SK-N-MC (cell line): Measurements from ENCODE around the gene HS3ST3A1.

Experiments
- DNase-seq: peaks from one replicate; pipeline ENCODE4 v3.0.0-alpha.2; 2011; ENCODE audit warnings: low read depth, low spot score
- H3K27ac ChIP-seq: fragments of 200-600 bp; sonication (generic); 2 replicates; pipeline ENCODE4 v1.5.1; 2016; ENCODE audit warnings: mixed run types
- H3K36me3 ChIP-seq: fragments of 200-600 bp; sonication (generic); 2 replicates; pipeline ENCODE4 v1.6.1; 2017; ENCODE audit warnings: antibody characterized with exemption, low read length, mixed read lengths; ENCODE audit not compliant: insufficient read depth
- H3K4me3 ChIP-seq: fragments of 200-600 bp; sonication (generic); 2 replicates; pipeline ENCODE4 v1.5.1; 2016
- H3K9ac ChIP-seq: fragments of 200-600 bp; sonication (generic); 2 replicates; pipeline ENCODE4 v1.8.0; 2017; ENCODE audit warnings: mixed run types, mixed read lengths; ENCODE audit not compliant: insufficient read length
- H3K9me3 ChIP-seq: fragments of 200-600 bp; sonication (generic); 2 replicates; pipeline ENCODE4 v1.6.1; 2017; ENCODE audit warnings: low read depth, mild to moderate bottlenecking, antibody characterized with exemption, low read length, moderate library complexity, mixed read lengths
- EZH2 ChIP-seq: fragments of 200-600 bp; sonication (generic); IDR thresholded peaks from one replicate; pipeline ENCODE4 v1.6.1; 2017; ENCODE audit warnings: antibody characterized with exemption
- FOXP2 ChIP-seq: optimal IDR thresholded peaks from 2 replicates; pipeline ENCODE3; 2011; ENCODE audit warnings: mild to moderate bottlenecking, moderate library complexity; ENCODE audit not compliant: insufficient read depth; ENCODE audit errors: extremely low read length, control extremely low read depth
- POLR2AphosphoS5 ChIP-seq: IDR thresholded peaks from 2 replicates; pipeline ENCODE4 v1.6.1; 2012; ENCODE audit warnings: mild to moderate bottlenecking, low read depth, low read length, borderline replicate concordance

The HS3ST3A1 gene

DNA sequence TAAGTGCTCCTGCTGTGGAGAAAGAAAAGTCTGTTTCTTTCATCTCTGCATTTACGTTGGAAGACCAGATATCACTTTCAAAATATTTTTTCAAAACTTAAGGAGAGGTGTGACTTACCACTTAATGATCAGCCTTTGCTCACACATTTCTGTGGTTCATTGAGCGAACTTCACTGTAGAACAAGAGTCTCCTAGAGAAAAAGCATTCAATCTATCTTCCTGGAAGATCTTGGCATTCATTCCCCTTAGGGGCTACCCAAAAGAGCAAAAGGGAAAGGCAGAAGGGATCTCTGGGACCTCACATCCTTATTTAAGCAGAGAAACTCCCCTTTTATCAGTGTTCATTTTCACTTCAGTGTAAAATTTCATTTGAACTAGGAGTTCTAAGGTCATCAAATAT lies 61.2 kb downstream of the HS3ST3A1 start:
- H3K9me3 ChIP-seq, result no peaks in the 10 kb centered on the region
- no peak for DNase-seq
- H3K4me3 ChIP-seq, result no peak overlapping the region
- no peaks in the 10 kb centered on the region for H3K36me3 ChIP-seq
- H3K9ac ChIP-seq, result no peak overlapping the region
- TF ChIP-seq FOXP2 (no peak), POLR2AphosphoS5 (no peak), EZH2 (no peak)
- H3K27ac ChIP-seq, result no peak overlapping the region

DNA sequence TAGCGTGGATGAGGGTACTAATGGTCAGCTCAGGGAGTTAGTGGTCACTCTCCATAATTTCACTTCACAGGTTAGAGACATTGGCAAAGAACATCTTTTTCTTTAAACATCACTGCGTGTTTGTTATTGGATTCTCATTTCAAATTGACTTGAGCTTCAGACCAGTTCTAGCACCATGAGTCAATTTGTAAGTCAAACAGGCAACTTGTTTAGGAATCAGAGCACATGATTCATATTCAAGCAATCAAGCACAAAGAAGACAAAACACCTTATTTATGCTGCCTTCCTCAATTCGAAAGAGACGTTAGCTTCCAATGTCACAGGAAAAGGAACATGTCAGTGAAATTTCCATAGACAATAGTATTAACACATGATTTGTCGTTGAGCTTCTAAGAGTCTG lies 62.3 kb downstream of the HS3ST3A1 start:
- Histone ChIP-seq H3K27ac (no peak overlapping the region), H3K9ac (no peak overlapping the region)

DNA sequence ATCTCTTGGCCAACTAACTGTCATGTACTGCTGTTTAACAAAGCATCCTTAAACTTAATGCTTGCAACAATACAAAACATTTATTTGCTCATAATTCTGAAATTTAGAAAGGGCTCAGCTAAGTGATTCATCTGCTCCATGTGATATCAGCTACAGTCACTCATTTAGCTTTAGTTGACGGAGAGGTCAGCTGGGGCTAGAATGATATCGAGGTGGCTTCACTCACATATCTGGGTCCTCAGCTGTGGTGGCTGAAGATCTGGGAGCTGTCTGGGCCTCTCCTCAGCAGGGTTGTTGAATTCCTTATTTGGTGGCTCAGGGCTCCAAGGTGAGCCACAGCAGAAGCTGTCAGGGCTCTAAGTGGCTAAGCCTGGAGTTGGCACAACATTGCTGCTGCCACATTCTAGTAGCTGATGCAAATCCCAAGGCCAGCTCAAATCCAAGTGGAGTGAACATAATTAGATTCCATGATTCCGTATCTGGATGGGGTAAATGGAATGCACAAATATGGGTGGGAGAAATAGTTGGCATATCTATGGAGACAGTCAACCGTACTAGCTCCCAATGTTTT lies 62.8 kb downstream of the HS3ST3A1 start:
- no peaks in the 10 kb centered on the region for H3K9me3 ChIP-seq
- no peak for TF ChIP-seq EZH2
- no peak for TF ChIP-seq FOXP2
- TF ChIP-seq POLR2AphosphoS5, result no peak
- H3K27ac ChIP-seq, result no peak overlapping the region
- no peak for DNase-seq
- no peak overlapping the region for H3K4me3 ChIP-seq
- H3K9ac ChIP-seq, result no peak overlapping the region
- no peaks in the 10 kb centered on the region for H3K36me3 ChIP-seq

More for the DNA sequence above, 62.3 kb downstream of the HS3ST3A1 start:
- TF ChIP-seq EZH2 (no peak), POLR2AphosphoS5 (no peak), FOXP2 (no peak)
- no peaks in the 10 kb centered on the region for H3K9me3 ChIP-seq
- DNase-seq, result no peak
- no peaks in the 10 kb centered on the region for H3K36me3 ChIP-seq
- H3K4me3 ChIP-seq, result no peak overlapping the region

DNA sequence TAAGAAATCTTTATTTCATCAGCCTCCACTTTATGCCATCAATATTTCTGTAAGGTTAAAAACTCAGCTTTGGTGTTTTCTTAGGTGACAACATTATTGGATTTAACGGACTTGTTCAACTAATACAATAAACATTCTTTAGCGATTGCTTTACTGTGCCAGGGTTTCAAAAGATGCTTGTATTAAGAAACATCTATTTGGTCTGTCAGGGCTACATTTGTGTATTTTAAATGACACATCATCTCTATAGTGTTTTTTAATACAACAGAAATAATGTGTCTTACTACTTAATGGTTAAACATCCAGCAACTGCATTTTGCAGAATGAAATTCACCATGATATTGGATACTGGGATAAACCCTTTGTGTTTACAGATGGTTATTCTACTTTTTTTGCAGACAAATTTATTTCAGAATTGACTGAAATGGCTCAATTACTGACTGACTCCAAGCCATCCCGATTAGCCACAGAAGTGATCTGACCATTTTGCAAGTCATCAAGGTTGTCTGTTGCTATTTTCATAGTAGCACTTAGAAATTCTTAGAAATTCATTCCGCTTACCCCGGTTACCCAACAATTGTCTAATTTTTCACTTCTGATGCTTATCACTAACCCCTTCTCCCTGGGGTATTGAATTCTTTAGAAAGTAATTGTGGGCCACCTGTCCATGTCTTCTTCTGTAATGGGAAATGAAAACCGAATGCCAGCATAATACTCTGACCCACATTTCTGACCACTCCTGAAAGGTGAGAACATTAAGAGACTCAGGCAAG lies 63.7 kb downstream of the HS3ST3A1 start:
- no peak overlapping the region for H3K27ac ChIP-seq

DNA sequence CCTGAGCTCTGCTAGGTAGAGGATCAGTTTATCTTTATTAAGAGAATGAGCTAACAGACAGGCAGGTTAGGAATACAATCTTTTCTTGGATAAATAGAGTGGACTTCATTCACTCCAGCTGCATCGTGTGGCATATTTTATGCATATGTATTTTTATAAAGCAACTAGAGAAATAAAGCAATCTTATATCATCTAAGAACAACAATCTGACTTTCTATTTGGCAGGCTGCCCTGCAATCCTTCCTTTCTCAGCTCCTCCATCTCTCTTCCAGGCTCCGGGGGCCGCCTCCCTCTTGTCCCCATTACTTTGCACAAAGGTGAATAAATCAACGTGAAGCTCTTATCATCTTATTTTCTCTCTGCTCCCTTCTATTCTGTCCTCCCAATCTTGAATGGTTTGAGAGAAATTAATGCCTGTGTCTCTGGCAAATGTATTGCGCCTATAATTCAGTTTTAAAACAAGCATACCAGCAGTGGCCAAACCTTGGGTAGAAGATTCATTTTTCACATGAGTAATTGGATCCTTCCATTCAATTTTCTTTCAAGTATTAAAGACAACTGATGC lies 64.5 kb downstream of the HS3ST3A1 start:
- TF ChIP-seq EZH2 (no peak), POLR2AphosphoS5 (no peak), FOXP2 (no peak)
- no peak overlapping the region for H3K4me3 ChIP-seq
- H3K36me3 ChIP-seq, result no peaks in the 10 kb centered on the region
- no peak overlapping the region for H3K27ac ChIP-seq
- no peaks in the 10 kb centered on the region for H3K9me3 ChIP-seq
- DNase-seq, result no peak
- H3K9ac ChIP-seq, result no peak overlapping the region

More for the DNA sequence above, 63.7 kb downstream of the HS3ST3A1 start:
- no peaks in the 10 kb centered on the region for H3K9me3 ChIP-seq
- no peak for DNase-seq
- no peaks in the 10 kb centered on the region for H3K36me3 ChIP-seq
- TF ChIP-seq POLR2AphosphoS5, result no peak
- TF ChIP-seq EZH2, result no peak
- no peak overlapping the region for H3K9ac ChIP-seq
- H3K4me3 ChIP-seq, result no peak overlapping the region

DNA sequence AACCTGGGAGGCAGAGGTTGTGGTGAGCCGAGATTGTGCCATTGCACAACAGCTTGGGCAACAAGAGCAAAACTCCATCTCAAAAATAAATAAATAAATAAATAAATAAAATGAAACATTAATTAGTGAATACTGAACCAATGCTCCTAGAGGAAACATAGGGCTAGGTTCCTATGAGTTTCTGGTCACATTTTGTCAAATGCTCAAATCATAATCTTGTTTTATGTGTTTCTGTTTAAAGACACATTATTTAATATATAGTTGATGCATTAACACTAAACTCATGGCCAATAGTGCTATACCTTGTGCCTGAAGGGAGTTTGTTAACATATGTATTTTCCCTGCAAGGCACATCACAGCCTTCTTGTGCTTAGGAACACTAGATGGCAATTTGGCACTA lies 66.8 kb downstream of the HS3ST3A1 start:
- DNase-seq, result no peak
- no peak overlapping the region for H3K27ac ChIP-seq
- no peaks in the 10 kb centered on the region for H3K9me3 ChIP-seq
- TF ChIP-seq EZH2 (no peak), FOXP2 (no peak), POLR2AphosphoS5 (no peak)
- H3K9ac ChIP-seq, result no peak overlapping the region
- no peaks in the 10 kb centered on the region for H3K36me3 ChIP-seq
- H3K4me3 ChIP-seq, result no peak overlapping the region

DNA sequence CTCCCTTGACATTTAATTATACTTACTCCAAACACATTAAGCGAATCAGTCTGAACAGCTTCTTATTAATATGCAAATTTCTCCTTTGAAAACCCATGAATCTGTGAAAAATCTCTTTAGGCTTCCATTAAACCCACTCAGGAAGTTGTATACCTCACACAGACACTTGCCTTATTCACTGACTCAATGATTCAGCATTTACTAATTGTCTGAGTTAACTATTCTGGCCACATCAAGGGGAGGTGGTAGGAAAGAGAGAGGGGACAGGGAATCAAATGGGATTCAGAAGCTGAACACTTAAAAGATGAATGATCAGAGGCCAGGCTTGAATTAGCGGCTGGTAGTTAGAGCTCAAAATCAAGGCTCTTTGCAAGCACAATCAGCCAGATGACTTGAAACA lies 70.0 kb downstream of the HS3ST3A1 start:
- no peak for DNase-seq
- Histone ChIP-seq H3K36me3 (no peaks in the 10 kb centered on the region), H3K9me3 (no peaks in the 10 kb centered on the region), H3K9ac (no peak overlapping the region), H3K27ac (no peak overlapping the region), H3K4me3 (no peak overlapping the region)
- TF ChIP-seq POLR2AphosphoS5 (no peak), FOXP2 (no peak), EZH2 (no peak)

DNA sequence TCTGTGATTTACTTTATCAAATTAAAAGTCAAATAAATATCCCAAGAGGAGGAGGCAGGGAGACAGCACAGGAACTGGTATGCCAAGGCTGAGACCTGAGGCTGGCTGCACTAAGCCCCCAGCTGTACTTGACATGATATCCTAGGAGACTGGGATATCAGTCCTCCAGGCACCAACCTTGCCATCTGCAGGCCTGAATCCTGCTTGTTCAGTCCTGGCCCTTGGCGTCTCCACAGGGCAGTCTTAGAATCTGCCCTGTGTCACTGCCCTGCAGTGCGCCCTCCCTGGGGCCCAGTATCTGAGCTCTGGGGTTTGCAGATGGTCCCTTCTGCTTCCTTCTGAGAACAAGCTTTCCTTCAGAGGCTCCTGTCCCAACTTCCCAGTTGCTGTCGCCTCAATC lies 75.9 kb downstream of the HS3ST3A1 start:
- Histone ChIP-seq H3K9ac (no peak overlapping the region), H3K9me3 (no peaks in the 10 kb centered on the region), H3K4me3 (no peak overlapping the region), H3K36me3 (no peaks in the 10 kb centered on the region), H3K27ac (no peak overlapping the region)
- no peak for DNase-seq
- TF ChIP-seq EZH2 (no peak), FOXP2 (no peak), POLR2AphosphoS5 (no peak)

DNA sequence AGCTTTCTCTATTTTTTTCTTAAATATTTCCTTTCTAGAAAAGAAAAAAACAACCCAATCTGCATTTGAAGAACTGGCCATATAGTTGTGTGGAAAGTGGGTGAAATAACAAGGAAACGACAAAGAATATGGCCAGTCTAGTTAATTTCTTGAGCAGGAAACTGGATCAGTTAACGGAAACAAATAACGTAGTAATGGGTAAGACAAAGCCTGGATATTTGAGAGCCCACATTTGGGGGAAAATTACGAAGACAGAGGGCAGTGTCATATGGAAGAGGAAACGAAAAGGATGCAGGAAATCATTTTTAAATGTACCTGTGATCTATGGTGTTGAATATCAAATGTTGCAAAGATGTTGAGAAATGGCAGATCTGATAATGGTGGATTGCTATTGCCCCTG lies 78.6 kb downstream of the HS3ST3A1 start:
- DNase-seq, result no peak
- no peaks in the 10 kb centered on the region for H3K36me3 ChIP-seq
- TF ChIP-seq FOXP2, result no peak
- no peak for TF ChIP-seq EZH2
- TF ChIP-seq POLR2AphosphoS5, result no peak
- H3K9me3 ChIP-seq, result no peaks in the 10 kb centered on the region
- no peak overlapping the region for H3K27ac ChIP-seq
- H3K4me3 ChIP-seq, result no peak overlapping the region
- no peak overlapping the region for H3K9ac ChIP-seq
